IPS-18c (cell line): ENCODE results near the gene CAP2.

ENCODE experiments used
- H3K4me3 ChIP-seq: 2 replicates; pipeline ENCODE4 v1.7.0; 2013; ENCODE audit warnings: low read depth, mild to moderate bottlenecking, low read length, moderate library complexity; ENCODE audit not compliant: insufficient read depth
- H3K9me3 ChIP-seq: one replicate; pipeline ENCODE4 v1.6.1; 2013; ENCODE audit warnings: mild to moderate bottlenecking, low read length, moderate library complexity; ENCODE audit not compliant: control insufficient read depth, insufficient read depth

The CAP2 gene

GRCh38 chr6:17456711-17457110 lies 63.3 kb downstream of the CAP2 start:
- Histone ChIP-seq H3K4me3 (no peak overlapping the region), H3K9me3 (no peaks in the 10 kb centered on the region)

- Histone ChIP-seq H3K9me3 (no peaks in the 10 kb centered on the region), H3K4me3 (no peak overlapping the region)
Observed at GRCh38 chr6:17457405-17457804, 64.0 kb downstream of the CAP2 start.

GRCh38 chr6:17457956-17458355 lies 64.6 kb downstream of the CAP2 start:
- no peak overlapping the region for H3K4me3 ChIP-seq
- no peaks in the 10 kb centered on the region for H3K9me3 ChIP-seq

- Histone ChIP-seq H3K4me3 (no peak overlapping the region), H3K9me3 (no peaks in the 10 kb centered on the region)
Observed at GRCh38 chr6:17458966-17459365, 65.6 kb downstream of the CAP2 start.

- H3K9me3 ChIP-seq = no peaks in the 10 kb centered on the region
- no peak overlapping the region for H3K4me3 ChIP-seq
Observed at GRCh38 chr6:17460862-17461261, 67.5 kb downstream of the CAP2 start.

- Histone ChIP-seq H3K4me3 (no peak overlapping the region), H3K9me3 (no peaks in the 10 kb centered on the region)
Observed at GRCh38 chr6:17466147-17466546, 72.8 kb downstream of the CAP2 start.

GRCh38 chr6:17466707-17467106 lies 73.3 kb downstream of the CAP2 start:
- H3K9me3 ChIP-seq = no peaks in the 10 kb centered on the region
- H3K4me3 ChIP-seq = no peak overlapping the region

- Histone ChIP-seq H3K9me3 (no peaks in the 10 kb centered on the region), H3K4me3 (no peak overlapping the region)
Observed at GRCh38 chr6:17469006-17469832, 75.8 kb downstream of the CAP2 start.

GRCh38 chr6:17470202-17470937 lies 77.0 kb downstream of the CAP2 start:
- H3K4me3 ChIP-seq = no peak overlapping the region
- H3K9me3 ChIP-seq = no peaks in the 10 kb centered on the region

GRCh38 chr6:17470938-17471327 lies 77.5 kb downstream of the CAP2 start:
- Histone ChIP-seq H3K4me3 (no peak overlapping the region), H3K9me3 (no peaks in the 10 kb centered on the region)

- Histone ChIP-seq H3K4me3 (no peak overlapping the region), H3K9me3 (no peaks in the 10 kb centered on the region)
Observed at GRCh38 chr6:17472653-17473183, 79.3 kb downstream of the CAP2 start.

- H3K4me3 ChIP-seq = no peak overlapping the region
- H3K9me3 ChIP-seq = no peaks in the 10 kb centered on the region
Observed at GRCh38 chr6:17473554-17473953, 80.2 kb downstream of the CAP2 start.

- no peaks in the 10 kb centered on the region for H3K9me3 ChIP-seq
- H3K4me3 ChIP-seq = no peak overlapping the region
Observed at GRCh38 chr6:17474289-17474688, 80.9 kb downstream of the CAP2 start.

- Histone ChIP-seq H3K4me3 (no peak overlapping the region), H3K9me3 (no peaks in the 10 kb centered on the region)
Observed at GRCh38 chr6:17475606-17476244, 82.3 kb downstream of the CAP2 start.

- Histone ChIP-seq H3K9me3 (no peaks in the 10 kb centered on the region), H3K4me3 (no peak overlapping the region)
Observed at GRCh38 chr6:17476511-17476910, 83.1 kb downstream of the CAP2 start.

- H3K9me3 ChIP-seq = no peaks in the 10 kb centered on the region
- H3K4me3 ChIP-seq = no peak overlapping the region
Observed at GRCh38 chr6:17477356-17477755, 84.0 kb downstream of the CAP2 start.

- H3K9me3 ChIP-seq = no peaks in the 10 kb centered on the region
- no peak overlapping the region for H3K4me3 ChIP-seq
Observed at GRCh38 chr6:17478223-17478907, 85.0 kb downstream of the CAP2 start.
